GM19397 (cell line): Measurements from ENCODE around the gene P3H1.

Experiments used
- ATAC-seq: cut with Tn5 transposase; IDR thresholded peaks from one replicate; pipeline ENCODE4 v1.9.1; 2021; ENCODE audit warnings: mild to moderate bottlenecking, moderate library complexity; ENCODE audit not compliant: unreplicated experiment

Gene P3H1

DNA sequence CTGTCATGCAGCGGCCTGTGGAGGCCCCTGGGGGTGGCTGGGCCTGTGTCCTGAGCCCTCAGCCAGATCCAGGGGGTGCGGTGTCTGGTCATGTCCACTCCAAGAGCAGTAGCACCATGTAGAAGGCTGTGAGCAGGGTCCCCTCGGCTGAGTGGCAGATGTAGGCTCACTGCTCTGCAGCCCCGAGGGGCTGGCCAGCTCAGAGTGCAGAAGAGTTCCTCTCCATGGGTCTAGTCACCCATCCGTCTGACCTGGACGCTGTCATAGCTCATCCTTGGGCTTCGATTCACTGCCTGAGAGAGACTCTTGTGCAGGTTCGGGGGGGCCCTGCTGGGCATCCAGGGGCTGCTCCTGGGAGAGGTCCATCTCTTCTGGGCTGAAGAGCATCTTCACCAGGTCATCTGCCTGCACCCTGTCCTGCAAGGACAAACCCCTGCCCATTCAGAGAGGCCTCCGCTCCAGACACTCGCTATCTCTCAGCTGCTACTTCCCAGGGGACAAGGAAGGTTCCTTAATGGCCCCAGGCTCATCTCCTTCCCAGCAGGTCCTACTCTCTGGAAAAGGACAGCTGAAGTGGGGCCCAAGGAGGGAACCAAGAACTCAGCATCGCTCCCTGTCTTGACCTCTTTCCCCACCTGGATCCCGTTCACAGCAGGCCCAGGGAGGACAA, 20.3 kb downstream of the P3H1 start:
- no peak for ATAC-seq

DNA sequence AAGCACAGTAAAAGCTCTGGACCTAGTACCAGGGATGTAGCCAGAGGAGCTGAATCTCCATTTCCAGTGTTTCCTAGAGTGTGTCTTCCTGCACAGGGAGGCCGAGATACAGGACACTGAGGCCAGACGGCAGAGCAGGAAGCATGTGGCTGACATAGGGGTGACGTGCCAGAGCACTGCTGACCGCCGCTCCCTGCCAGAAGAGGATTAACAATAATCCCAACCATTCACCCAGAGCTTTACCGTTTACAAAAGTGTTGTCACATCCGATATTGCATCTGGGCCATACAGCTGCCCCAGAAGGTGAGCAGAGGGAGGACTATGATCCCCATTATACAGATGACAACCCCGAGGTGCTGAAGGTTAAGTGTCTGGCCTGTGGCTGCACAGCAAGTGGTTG, 21.0 kb downstream of the P3H1 start:
- ATAC-seq = no peak

DNA sequence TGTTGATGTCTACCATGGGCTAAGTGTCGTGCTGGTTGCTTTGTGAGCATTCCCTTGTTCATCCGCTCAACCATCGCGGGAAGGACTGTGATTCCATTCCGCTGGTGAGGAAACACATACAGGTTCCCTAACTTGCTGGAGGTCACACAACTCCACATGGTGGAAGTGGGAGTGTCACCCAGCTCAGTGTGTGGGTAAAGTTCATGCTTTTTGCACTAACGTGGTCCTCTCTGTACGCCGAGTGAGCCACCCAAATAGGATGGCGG, 22.7 kb downstream of the P3H1 start:
- ATAC-seq = no peak

DNA sequence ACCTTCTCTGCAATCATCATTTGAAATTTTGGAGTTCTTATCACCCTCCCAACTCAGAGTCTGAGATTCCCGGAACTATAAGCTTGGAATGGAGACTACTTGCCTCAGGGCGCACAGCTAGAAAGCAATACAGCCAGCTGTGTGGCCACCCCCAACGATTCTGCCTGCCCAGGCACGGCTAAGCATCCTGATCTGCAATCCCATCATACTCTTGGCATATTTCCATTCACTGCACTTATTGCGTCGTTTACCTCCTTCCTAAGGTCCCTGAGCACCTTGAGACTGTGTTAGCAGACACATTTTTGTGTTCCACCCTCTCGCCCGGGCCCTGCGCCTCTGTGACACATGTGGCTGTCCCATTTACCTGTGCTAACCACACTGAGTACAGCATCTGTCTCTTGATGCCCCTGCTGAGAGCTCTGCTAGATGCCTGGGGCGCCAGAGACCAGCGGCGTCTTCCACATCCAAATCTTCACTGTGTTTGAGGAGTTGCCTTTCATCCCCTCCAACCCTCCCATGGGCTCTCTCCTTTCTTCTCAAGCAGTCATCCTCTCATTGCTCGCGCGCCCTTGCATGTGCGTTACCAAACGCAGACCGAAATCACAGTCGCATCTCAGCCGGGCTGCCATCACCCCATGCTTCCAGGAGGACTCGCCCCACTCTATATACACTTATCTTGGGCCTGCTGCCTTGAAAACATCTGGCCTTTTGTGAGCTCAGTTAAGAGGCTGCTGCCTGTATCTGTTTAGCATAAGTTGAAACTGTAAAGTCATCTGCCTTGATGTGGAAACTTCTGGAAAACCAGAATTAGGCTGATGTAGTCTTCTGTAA, 23.3 kb downstream of the P3H1 start:
- no peak for ATAC-seq

DNA sequence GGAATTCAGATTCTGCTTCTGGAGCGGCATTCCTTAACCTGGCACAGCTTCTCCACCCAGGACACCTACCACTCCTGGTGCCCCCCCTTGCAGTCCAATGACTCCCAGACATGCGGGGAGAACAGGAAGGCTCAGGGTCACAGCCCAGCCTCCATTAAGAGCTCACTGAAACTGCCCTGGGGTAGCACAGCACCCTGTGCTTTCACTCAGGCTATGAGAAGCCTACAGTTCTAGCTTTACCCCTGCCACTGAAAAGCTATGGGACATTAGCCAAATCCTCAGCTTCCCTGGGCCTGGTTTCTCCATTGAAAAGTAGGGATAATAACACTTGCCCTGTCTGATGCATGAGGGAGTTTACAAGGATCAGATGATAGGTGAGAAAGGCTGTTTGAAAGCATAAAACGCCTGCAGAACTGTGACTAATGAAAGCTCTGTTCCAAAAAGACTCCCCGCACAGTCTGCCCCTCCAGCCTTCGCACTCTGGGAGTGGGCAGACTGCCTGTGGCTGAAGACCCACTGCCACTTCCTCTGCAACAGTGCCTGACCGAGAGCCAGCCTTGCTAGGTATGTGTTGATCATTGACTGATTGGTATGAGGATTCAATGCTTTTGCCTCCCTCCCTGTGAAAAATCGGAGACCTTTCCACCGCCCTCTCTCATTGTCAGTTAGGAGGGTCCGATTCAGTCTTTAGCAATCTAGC, 24.1 kb downstream of the P3H1 start:
- ATAC-seq = no peak

DNA sequence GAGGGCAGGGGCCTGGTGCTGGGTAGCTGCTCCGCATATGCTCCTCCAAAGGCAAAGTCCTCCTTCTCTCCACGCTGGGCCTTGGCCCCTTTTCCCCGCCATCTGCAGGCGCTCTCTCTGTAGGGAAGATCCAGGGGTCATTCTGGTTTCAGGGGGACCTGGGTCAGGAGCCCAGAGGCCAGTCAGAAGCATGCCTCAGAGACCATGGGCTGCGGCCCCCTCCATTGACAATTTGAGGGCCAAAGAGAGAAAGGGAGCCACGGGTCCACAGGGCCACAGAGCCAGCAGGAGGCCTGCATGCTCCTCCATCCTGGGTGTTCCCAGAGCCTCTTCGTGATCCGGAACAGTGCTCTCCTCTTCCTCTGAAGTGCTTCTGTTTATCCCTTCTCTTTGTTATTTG, 24.7 kb downstream of the P3H1 start:
- ATAC-seq = no peak

DNA sequence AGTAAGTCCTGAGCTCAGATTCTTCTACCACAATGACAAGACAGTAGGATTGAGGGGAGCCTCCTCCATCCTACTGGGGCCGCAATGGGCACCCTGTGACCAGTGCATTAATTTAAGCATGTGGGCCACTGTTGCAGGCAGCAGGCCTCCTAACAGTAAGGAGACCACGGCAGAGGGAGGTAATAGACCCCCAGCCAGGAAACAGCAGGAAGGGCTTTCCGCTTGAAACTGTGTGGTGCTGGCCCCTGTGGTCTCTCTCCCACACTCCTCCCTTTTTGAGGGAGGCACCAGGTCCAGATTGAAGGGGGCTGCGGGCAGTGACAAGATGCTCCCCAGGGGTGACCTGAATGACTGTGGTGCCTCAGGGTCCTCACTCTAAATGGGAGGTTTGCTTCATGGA, 25.1 kb downstream of the P3H1 start:
- ATAC-seq = no peak

DNA sequence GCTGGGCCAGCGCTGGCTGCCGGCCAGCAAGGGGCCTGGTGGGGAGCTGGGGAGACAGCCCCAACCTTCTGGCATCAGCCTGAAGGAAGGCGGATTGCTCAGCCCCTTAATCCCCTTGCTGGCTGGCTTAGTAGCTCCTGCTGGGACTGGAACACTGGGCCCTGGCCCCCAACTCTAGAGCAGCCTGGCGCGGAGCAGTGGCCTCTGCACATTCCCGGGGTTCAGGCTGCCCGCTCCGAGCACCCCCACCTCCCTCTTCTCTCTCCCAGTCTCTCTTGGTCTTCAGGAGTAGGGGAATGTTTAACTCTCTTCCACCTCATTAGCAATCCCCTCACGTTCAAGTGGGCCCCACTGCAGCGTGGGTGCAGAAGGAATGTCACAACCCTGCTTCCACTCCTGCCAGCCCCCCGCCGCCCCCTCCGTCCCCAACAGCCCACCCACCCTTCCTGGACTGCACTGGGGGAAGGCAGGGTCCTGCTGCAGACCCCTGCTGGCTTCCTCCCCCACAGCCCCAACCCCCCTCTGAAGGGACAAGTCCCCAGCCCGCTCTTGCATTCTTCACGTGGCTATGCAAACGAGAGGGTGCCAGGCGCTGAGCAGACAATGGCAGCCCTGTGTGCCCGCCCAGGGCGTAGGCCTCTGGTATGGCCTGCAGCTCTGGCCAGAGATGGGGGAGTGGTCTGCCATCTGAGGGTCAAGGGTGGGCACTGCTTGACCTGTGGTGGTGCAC, 25.8 kb downstream of the P3H1 start:
- ATAC-seq = no peak

DNA sequence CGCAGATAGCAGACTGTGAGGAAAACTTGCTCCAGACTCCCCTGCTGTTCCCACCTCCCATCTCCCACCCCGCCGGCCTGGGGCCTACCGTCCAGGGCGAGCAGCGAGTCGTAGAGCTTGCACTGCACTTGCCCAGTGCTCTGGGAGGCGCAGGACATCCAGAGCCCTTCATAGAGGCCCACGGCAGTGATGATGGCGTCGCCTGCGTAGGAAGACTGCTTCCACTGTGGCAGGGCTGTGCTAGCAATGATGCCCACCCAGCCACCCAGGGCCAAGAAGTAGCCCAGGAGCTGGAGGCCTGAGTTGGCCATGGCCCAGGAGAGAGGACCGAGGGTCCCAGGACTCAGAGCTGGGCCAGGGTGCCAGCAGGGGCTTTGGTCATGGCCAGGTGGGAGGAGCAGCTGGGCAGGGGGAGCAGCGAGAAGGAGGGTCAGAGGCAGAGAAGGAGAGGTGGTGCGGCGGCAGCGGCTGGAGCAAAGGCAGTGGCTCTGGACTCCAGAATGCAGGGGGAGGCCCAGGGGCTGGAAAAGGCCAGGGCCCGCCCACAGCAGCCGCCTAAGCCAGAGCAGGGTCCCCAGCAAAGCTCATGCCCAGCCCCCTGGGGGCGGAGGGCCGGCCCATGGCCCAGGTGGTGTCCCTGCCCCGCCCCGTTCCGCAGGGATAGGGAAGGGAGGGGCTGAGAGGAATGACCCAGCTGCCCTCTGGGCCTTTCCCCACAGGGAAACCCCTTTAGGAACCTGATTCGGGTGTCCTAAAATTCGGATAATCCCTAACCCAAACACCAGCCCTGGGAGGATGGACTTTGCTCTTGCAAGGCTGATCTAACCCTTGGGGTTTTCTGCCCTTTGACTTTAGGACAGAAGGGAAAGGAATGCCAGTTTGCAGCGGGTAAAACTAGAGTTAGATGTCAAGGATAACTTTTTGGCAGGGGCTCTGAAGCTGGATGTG, 26.8 kb downstream of the P3H1 start, which contains the start of gene CLDN19:
CLDN19 (minus strand) TSS at position 484 of the 948 bp plus-strand sequence; CDS start at position 311, 173 bp downstream.
- ATAC-seq = no peak

DNA sequence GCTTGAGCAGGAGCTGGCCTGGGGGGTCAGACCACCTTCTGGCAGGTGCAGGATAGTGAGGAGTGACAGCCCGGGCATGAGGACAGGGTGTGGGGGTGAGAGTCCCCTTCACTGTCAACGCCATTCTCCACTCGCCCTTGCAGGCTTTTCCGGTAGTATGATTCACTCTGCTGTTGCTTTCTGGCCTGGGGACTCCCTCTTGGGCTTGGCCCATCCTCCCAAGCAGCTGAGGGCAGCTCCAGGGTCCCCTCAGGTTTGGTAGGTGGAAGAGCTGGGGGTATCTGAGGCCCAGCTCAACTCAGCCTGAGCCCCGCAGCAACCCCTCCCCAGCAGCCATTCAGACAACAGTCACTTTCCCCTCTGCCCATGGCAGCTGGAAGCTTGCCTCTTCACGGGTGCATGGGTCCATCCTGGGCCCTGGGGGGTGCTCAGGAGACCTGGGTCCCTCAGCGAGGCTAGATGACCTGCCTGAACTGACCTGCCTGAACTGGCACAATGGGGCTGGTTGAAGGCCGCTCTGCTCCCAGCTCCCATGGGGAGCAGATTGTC, 28.1 kb downstream of the P3H1 start:
- no peak for ATAC-seq

DNA sequence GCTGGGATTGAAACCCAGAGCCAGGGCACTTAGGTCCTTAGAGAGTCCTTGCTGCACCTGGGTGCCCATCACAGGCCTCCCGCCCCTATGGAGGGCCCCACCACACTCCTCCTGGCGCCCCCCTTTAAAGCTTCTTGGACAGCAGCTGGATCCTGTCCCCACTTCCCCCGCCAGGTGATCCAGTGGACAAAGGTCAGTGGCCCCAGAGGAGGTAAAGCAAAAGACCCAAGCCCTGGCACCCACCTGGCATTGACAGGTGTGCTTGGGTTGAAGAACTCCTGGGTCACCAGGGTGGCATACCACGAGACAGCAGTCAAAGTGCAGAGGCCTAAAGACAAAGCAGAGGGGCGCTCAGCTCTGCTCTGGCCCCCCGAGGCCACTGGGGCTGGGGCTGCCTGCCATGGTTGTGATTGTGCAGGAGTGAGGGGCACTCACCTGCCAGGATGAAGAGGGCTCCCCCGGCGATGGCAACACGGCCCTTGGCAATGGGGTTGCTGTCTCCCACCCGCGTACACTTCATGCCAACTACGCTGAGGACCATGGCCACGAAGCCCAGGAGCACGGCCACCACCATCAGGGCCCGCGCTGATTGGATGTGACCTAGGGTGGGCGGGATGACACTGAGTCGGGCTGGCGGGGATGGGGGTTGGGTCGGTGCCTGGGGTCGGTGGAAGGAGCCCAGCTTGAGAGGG, 28.7 kb downstream of the P3H1 start:
- no peak for ATAC-seq

DNA sequence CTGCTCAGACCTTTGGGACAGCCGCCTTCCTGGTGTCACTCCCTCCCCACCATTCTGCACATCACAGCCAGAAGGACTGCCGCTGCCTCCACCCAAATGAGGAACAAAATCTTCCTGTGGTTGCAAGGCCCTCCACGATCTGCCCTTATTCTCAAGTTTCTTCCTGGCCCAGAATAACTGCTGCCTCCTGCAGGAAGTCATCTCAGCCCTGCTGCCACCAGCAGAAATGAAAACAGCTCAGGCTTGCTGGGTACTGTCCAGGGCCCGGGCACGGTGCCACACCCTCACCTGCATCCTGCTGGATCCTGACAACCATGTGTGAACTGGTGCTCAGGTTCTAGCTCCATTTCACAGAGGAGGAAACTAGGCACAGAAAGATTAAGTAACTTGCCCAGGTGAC, 29.6 kb downstream of the P3H1 start:
- no peak for ATAC-seq

DNA sequence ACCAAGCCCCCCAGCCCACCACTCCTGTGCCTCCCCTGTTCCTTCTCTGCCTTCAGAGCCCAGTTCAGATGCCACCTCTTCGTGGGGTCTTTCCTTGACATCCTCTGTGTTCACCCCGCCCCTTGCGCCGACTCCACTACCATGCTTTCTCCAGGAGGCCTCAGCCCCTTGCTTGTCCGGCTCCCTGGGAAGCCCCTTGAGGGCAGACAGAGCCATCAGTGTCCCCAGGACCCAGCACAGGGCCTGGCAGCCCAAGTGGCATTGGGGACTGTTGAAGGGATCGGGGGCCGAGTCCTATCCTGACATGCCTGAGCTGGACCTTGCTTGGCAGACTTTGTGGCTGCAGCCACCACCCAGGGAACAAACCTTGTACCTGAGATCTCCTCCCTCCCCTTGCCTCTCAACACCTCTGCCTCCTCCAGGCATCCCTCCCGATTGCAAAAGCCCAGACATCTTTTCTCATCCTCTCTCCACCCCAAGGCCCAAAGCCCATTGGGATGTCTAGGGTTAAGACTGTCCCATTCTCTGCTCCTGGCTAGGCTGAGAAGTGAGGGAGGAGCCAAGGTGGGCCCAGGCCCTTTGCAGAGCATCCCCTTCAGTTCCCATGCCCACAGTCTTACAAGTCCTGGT, 30.1 kb downstream of the P3H1 start:
- no peak for ATAC-seq

DNA sequence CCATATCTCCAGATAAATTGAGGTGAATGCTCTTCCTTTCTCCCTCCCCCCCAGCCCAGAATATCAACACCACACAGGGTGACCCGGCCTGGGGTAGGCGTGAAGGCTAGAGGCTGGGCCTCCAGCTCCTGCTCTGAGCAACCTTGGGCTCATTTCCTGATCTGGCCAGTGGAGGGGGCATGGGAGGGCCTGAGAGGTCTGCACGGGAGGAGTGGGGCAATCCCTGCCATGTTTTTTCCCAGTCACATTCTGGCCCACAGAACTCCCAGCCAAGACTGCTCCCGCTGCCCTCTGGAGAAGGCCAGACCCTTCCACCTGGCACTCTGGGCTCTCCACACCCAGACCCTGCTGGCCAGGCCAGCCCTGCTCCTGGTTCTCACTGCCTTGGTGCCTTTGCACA, 30.7 kb downstream of the P3H1 start:
- ATAC-seq = no peak

DNA sequence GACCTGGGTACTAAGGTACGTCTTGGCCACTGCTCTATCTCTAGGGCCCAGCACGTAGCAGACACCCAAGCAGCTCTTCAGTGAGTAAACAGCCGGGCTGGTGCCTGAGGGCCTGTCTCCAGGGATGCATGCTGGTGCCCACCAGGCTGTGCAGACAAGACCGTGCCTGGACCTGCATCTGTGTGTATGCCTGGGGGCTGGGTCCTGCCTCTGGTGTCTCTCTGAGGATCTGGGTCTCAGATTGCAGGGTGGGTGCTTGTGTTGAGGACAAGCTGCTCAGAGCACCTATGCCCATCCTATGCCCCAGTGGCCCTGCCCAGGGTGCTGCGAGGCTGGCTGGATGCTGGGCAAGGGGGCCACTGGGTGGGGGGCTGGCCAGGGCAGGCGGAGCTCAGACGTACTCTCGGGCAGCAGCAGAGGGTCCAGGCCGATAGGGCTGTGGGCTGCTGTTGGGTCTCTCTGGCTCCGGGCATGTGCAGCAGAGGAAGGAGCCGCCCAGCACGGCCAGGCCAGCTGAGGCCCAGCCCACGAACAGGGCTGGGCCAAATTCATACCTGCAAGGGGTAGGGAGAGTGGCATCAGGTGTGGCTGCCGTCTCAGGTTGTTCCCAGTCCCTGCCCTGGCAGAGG, 31.2 kb downstream of the P3H1 start:
- ATAC-seq = no peak

DNA sequence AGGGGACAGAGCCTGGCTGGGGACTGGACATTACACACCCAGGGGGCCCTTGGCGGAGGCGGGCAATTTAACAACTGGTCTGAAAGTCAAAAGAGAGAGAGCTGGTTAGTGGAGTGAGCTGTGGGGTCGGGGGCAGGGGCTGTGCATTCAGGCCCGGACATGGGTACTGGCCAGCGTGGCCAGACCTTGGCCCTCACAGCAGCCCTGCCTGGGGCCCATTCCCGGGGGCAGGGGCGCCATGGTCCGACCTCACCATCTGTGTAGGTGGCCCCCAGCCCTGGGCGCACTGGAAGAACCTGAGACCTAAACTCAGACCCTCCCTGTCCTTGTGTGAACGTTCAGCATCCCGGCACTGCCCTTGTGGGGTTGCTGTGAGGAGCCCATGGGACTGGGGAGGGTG, 31.8 kb downstream of the P3H1 start:
- ATAC-seq = no peak

DNA sequence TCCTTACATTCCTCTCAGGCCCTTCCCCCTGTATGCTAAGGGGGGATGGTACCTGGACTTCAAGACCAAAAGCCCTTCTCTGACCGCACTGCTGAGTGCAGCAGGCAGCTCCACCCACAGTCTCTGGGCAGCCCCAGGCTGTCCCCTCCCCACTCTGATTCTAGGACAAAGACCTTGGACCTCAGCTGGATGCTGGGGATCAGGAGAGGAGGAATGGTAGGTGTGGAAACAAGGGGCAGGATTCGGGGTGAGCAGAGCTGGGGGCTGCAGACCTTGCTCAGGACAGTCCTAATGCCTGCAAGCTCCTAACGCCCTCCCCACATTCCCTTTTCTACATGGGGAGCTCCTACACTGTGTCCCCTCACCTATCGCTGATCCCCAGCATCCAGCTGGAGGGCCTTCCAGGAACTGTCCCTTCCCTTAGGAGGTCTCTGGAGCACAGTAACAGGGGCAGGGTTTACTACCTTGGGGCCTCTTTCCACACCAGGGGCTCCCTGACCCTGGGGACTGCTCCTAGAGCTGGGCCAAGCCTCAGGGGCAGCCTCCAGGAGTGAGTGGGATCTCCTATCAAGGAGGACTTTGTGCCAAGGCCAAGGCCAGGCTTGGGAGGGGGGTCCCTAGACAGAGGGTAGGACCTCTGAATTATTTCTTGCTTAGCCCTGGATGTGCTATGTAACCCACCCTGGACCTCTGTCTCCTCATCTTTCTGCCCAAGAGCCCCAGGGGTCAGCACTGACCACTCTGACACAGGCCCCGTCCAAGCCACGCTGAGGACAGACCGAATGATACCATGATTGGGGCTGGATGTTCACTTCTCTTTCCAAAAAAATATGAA, 32.4 kb downstream of the P3H1 start:
- no peak for ATAC-seq
